ENCODE measurements around the gene LRRTM2.

The LRRTM2 gene

DNA sequence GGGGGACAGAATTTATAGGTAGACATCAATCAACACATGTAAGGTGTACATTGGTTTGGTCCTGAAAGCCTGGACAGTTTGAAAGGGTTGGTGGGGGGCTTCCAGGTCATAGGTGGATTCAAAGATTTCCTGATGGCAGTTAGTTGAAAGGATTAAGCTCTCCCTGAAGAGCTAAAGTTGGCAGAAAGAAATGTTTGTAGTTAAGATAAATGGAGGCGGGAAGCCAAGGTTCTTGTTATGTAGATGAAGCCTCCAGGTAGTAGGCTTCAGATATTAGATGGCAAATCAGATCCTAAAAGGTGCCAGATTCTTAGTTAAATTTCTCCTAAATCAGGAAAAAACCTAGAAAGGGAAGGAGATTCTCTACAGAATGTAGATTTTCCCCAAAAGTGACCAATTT lies 9.0 kb upstream of the LRRTM2 start:
- no peak overlapping the region for H3K4me3 ChIP-seq (ENCODE audit: low read length)
- TF ChIP-seq, protein P1, sequence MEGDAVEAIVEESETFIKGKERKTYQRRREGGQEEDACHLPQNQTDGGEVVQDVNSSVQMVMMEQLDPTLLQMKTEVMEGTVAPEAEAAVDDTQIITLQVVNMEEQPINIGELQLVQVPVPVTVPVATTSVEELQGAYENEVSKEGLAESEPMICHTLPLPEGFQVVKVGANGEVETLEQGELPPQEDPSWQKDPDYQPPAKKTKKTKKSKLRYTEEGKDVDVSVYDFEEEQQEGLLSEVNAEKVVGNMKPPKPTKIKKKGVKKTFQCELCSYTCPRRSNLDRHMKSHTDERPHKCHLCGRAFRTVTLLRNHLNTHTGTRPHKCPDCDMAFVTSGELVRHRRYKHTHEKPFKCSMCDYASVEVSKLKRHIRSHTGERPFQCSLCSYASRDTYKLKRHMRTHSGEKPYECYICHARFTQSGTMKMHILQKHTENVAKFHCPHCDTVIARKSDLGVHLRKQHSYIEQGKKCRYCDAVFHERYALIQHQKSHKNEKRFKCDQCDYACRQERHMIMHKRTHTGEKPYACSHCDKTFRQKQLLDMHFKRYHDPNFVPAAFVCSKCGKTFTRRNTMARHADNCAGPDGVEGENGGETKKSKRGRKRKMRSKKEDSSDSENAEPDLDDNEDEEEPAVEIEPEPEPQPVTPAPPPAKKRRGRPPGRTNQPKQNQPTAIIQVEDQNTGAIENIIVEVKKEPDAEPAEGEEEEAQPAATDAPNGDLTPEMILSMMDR (conservative IDR thresholded peaks at IDR 0.05; ENCODE audit: low read length), result no peak
- DNase-seq (ENCODE audit: low read depth), result no peak

DNA sequence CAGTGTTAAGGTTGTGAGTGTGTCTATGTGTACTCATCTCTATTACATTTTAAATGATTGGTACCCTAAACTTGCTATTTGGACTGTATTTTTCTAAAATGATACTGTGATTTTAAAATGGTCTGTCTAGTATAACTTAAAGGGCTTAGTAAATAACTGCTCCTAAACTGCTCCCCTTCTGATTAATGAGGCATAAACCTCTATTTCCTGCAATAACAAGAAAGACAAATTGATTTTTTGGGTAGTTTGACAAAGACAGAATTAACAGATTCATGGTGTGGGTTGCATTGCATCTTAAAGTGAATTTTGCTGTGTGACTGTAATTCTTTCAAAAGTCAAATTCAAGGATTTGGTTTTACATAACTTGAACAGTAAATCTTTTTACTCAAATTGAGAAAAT lies 8.1 kb upstream of the LRRTM2 start:
- TF ChIP-seq, protein P1 (conservative IDR thresholded peaks at IDR 0.05; ENCODE audit: low read length), result no peak
- DNase-seq (ENCODE audit: low read depth), result no peak
- no peak overlapping the region for H3K4me3 ChIP-seq (ENCODE audit: low read length)

DNA sequence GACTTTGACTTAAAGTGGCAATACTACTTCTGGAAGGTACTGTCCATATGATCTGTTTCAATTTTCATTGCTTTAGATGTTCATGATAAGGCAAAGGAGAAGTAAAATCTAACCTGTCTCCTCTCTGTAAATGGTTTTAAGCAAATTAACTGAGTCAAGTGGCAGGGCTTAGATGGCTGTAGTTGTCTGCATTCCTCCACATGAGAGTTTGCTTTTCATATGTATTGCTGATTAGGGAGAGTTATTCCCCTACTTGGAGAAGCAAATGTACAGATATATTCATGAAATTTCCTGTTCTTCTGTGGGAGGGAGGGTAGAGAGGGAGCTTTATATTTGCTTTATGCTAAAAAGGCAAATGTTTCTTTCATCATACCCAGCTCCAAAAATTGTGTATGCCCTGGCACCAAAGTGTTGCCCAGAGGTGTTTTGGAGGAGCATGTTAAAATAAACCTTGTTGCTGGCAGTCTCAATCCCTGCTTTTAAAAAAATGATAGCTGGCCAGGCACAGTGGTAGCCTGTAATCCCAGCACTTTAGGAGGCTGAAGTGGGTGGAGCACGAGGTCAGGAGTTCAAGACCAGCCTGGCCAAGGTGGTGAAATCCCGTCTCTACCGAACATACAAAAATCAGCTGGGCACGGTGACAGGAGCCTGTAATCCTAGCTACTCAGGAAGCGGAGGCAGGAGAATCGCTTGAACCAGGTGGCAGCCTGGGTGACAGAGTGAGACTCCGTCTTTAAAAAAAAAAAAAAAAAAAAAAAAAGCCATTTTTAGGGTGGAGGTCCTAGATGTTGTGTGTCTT lies 3.5 kb upstream of the LRRTM2 start:
- no peak overlapping the region for H3K4me3 ChIP-seq (ENCODE audit: low read length)
- TF ChIP-seq, protein P1 (conservative IDR thresholded peaks at IDR 0.05; ENCODE audit: low read length), result no peak
- DNase-seq (ENCODE audit: low read depth), result no peak

DNA sequence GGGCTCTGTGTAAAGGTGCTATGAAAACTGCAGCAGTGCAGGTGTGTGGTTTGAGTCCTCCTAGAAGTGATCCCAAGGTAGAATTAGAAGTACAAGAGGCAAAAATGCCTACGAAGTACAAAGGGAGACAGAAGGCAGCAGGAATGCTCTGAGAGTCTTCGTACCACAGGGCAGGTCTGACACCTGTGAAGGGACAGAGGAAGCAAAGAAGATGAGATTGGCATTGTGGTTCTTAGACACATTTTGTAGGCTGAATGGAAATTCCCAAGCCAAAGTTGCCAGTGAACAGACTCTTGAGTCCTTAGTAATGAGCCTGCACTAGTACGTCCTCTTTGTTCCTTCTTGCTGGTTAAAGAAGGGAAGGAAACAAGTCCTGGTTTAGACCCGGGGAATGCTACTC lies 1.7 kb upstream of the LRRTM2 start:
- no peak for DNase-seq (ENCODE audit: low read depth)
- TF ChIP-seq, protein P1 (conservative IDR thresholded peaks at IDR 0.05; ENCODE audit: low read length), result no peak
- no peak overlapping the region for H3K4me3 ChIP-seq (ENCODE audit: low read length)

DNA sequence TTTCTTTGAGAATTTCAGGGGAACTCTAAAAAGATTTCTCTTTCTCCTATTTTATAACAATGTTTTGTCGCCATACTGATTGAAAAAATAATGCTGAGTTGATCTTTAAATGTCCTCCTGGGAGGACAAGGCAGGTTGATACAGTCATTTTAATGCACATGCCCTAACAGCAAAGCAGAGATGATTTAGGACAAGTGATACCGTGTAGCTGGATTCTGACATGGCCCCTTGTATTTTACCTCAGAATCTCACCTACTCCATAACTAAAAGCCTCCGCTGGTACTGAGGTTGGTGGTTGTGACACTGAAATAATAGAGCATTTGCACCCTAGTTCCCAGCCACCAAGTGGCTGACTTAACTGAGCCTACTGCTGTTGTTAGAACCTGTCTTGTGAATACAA lies 811 bp upstream of the LRRTM2 start:
- TF ChIP-seq, protein P1 (conservative IDR thresholded peaks at IDR 0.05; ENCODE audit: low read length), result no peak
- DNase-seq (ENCODE audit: low read depth), result no peak
- H3K4me3 ChIP-seq (ENCODE audit: low read length), result no peak overlapping the region

DNA sequence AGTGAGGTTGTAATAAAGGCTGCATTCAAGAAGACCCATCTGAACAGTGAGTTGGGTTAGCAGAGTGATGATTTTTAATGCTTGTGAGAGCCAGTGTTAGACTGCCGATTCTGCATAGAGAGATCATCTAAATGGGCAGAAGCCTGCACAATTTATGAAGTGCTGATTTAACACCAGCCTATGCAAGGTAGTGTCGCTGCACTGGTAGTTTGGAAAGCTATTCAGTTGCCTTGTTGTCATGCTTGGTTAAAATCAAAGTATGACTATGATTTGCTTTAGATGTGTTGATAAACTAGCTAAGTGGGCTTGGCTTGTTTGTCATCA lies 379 bp upstream of the LRRTM2 start:
- TF ChIP-seq, protein P1 (conservative IDR thresholded peaks at IDR 0.05; ENCODE audit: low read length), result no peak
- DNase-seq (ENCODE audit: low read depth), result peak; percentile 4
- H3K4me3 ChIP-seq (ENCODE audit: low read length), result peak overlapping the region; percentile 40

DNA sequence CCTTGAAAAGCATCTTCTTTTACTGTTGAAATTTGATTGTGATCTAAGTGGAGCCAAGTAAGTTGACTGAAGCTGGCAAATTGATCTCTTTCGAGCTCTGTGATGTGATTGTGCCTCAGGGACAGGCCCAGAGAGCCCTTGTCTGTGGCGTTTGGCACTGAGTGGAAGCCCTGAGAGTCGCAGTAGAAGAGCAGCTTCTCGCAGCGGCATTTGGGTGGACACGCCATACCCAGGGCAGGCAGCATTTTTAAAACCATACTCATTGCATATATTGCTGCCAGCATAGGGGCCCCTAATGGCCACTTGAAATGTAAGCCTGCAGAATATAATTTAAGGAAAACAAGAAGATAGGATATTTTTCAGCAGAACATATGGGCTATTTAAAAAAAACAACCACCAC lies 894 bp downstream of the LRRTM2 start:
- H3K4me3 ChIP-seq (ENCODE audit: low read length), result peak overlapping the region; percentile 40; the same call in 1 of the 2 replicates
- TF ChIP-seq, protein P1 (conservative IDR thresholded peaks at IDR 0.05; ENCODE audit: low read length), result no peak
- peak; percentile 3 for DNase-seq (ENCODE audit: low read depth)

Data from AG10803 (cell line).